Transverse colon (tissue), 3 donors: ENCODE data around the gene CCNG2.

Experiments used
- CTCF ChIP-seq, 5 experiments: fragments of 200-600 bp in 3 of 5; fragments of 450-650 bp in 2 of 5; sonication (generic) in 3 of 5; IDR thresholded peaks; 1 replicate in 2 of 5; 2 replicates in 3 of 5; pipeline ENCODE4 v1.5.1; 2016 to 2017; ENCODE audit warnings: antibody characterized with exemption in 5 of 5, inconsistent platforms in 3 of 5, mild to moderate bottlenecking in 2 of 5, moderate library complexity in 1 of 5
- POLR2A ChIP-seq: fragments of 450-650 bp; IDR thresholded peaks from one replicate; pipeline ENCODE4 v1.6.1; 2016; ENCODE audit warnings: antibody characterized with exemption, mild to moderate bottlenecking, moderate library complexity

- TF ChIP-seq POLR2A = no peak
- TF ChIP-seq CTCF (IDR thresholded peaks at IDR 0.05) = no peak
Observed at GRCh38 chr4:77123411-77123810, 33.6 kb upstream of the CCNG2 start.
